Erythroblast (primary cell): ENCODE measurements around the gene ADCY5.

Experiments used
- GATA1 ChIP-seq: IDR thresholded peaks from 2 replicates; pipeline ENCODE4 v1.6.1; 2011; ENCODE audit warnings: low read depth, mild to moderate bottlenecking, control low read depth, low read length, moderate library complexity
- POLR2A ChIP-seq: IDR thresholded peaks from 2 replicates; pipeline ENCODE4 v1.6.1; 2011; ENCODE audit warnings: mild to moderate bottlenecking, low read length

- TF ChIP-seq POLR2A (no peak), GATA1 (no peak)
Measured at GRCh38 chr3:123388042-123388441, 60.8 kb downstream of the ADCY5 start.
